Body of pancreas (tissue), 4 donors: Measurements from ENCODE around the gene APAF1. TPM values are rescaled to one million over a fixed set of nuclear protein-coding genes. Genes with fewer than 3 reads are reported as not detected.
"Not testable (repeated sequence)": the region's sequence is repeated elsewhere in the genome, so short reads cannot be mapped to it uniquely, and the experiment has no call there.

ENCODE experiments used
- ATAC-seq: fragments of 150-250 bp; one replicate; pipeline ENCODE4 v1.9.1; 2016
- DNase-seq, 4 donors: peaks; one replicate each; pipeline ENCODE4 v3.0.0-alpha.2; 2019
- H3K27ac ChIP-seq, 4 donors: fragments of 200-600 bp; sonication (generic); 1 replicate in 3 of 4; 2 replicates in 1 of 4; pipeline versions ENCODE4 v1.5.1 to v1.6.1; 2016 to 2019; ENCODE audit warnings: mild to moderate bottlenecking in 1 of 4, mixed read lengths in 1 of 4, moderate library complexity in 1 of 4
- H3K27me3 ChIP-seq, 2 donors: fragments of 200-600 bp; sonication (generic); one replicate each; pipeline ENCODE4 v1.6.0; 2016; ENCODE audit warnings: mild to moderate bottlenecking in 1 of 2
- H3K36me3 ChIP-seq, 2 donors: fragments of 200-600 bp; sonication (generic); replicated peaks in 1 of 2; 2 replicates each; pipeline ENCODE4 v1.5.1; 2016; ENCODE audit warnings: low read depth in 2 of 2; ENCODE audit not compliant: insufficient read depth in 1 of 2
- H3K4me1 ChIP-seq: fragments of 200-600 bp; sonication (generic); one replicate; pipeline ENCODE4 v1.6.0; 2016
- H3K4me3 ChIP-seq, 2 donors: fragments of 200-600 bp; sonication (generic); 1 replicate in 1 of 2; 2 replicates in 1 of 2; pipeline ENCODE4 v1.5.1; 2016 to 2019
- H3K9me3 ChIP-seq, 3 donors: fragments of 200-600 bp; sonication (generic); 1 replicate in 2 of 3; 2 replicates in 1 of 3; pipeline ENCODE4 v1.5.1; 2016
- POLR2A ChIP-seq, 3 donors: fragments of 450-650 bp; IDR thresholded peaks; one replicate each; pipeline ENCODE4 v1.6.1; 2016; ENCODE audit warnings: antibody characterized with exemption in 3 of 3, mild to moderate bottlenecking in 2 of 3
- WGBS, 2 donors: methylation state at CpG; one replicate each; pipeline ENCODE4 v1.1.5; 2017; 5-methylcytosine and 5-hydroxymethylcytosine counted together
- intact Hi-C: fragments of 100-400 bp; cut with DNase I; formaldehyde crosslinking; loops from one replicate; pipeline ENCODE4 v1.15.1; 2023
- total RNA-seq, 2 donors: library from RNA; depleted of rRNA; stranded (reverse); fragments of >200 nt; gene quantifications; one replicate each; pipeline ENCODE4 v1.1.0, GENCODE V29; 2016
- TF ChIP-seq, protein P1 (sequence below), 7 experiments: fragments of 450-650 bp in 4 of 7; fragments of 200-600 bp in 3 of 7; sonication (generic) in 3 of 7; IDR thresholded peaks; one replicate each; pipeline ENCODE4 v1.5.1; 2016 to 2019; ENCODE audit warnings: antibody characterized with exemption in 7 of 7

The APAF1 gene
- total RNA-seq, 2 donors from 2014 or later, result 5.9 to 12.2 TPM

DNA sequence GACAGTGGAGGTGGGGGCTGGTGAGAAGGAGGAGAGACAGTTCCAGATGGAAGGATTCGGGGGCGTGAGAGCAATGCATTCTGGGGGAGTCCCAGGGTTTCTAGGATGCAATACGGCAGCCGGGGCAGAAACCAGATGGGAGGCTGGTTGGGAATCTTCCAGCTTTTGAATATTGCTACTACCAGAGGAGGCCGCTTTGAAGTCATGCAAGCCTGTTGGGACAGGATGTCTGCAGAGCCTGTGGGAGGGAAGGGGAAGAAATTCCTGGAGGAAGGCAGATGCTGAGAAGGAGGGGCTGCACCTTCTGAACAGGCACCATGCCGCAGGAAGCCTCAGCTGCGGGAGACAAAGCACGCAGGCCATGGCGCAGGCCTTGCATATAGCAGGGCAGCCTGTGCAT, 105.4 kb downstream of the APAF1 start:
- DNase-seq, result no peak

DNA sequence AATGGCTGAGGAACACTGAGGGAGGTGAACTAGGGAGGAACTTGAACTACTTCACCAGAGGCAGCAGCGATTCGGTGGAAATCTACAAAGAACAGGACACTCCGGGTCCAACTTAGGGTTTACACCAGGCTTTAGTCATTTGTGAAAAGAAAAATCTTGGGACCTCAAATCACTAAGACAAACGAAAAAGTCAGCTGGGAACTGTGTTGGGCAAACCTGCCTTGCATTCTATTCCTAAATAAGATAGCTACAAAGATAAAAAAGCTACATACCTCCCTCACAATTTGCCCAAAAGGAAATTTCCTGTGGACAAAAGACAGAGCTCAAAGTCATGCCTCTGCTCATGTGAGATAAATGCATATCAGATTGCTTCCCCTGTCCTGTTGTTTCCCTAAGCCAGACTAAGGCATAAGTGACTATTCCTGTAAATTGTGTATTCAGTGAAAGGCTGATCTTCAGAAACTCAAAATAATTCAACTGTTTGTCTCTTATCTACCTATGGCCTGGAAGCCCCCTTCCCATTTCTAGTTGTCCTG, 106.6 kb downstream of the APAF1 start:
- no peak overlapping the region for H3K4me3 ChIP-seq
- intact Hi-C loops, result no loop called here
- no peak for DNase-seq
- no peaks in the 10 kb centered on the region for H3K4me1 ChIP-seq
- ATAC-seq, result no peak
- H3K27me3 ChIP-seq, result no peaks in the 10 kb centered on the region
- H3K9me3 ChIP-seq, result no peaks in the 10 kb centered on the region
- no peak overlapping the region for H3K27ac ChIP-seq
- WGBS, 2 donors, result 66 to 75% methylated on average over 4 of the region's 4 CpGs
- no peaks in the 10 kb centered on the region for H3K36me3 ChIP-seq
- TF ChIP-seq, protein P1, sequence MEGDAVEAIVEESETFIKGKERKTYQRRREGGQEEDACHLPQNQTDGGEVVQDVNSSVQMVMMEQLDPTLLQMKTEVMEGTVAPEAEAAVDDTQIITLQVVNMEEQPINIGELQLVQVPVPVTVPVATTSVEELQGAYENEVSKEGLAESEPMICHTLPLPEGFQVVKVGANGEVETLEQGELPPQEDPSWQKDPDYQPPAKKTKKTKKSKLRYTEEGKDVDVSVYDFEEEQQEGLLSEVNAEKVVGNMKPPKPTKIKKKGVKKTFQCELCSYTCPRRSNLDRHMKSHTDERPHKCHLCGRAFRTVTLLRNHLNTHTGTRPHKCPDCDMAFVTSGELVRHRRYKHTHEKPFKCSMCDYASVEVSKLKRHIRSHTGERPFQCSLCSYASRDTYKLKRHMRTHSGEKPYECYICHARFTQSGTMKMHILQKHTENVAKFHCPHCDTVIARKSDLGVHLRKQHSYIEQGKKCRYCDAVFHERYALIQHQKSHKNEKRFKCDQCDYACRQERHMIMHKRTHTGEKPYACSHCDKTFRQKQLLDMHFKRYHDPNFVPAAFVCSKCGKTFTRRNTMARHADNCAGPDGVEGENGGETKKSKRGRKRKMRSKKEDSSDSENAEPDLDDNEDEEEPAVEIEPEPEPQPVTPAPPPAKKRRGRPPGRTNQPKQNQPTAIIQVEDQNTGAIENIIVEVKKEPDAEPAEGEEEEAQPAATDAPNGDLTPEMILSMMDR (IDR thresholded peaks at IDR 0.05), result no peak
- no peak for TF ChIP-seq POLR2A (IDR thresholded peaks at IDR 0.05)

More for the DNA sequence above, 105.4 kb downstream of the APAF1 start:
- no peak overlapping the region for H3K4me3 ChIP-seq
- H3K9me3 ChIP-seq, result no peaks in the 10 kb centered on the region
- no peak for ATAC-seq
- peaks cover 7% of the 10 kb centered on the region for H3K4me1 ChIP-seq
- intact Hi-C loops, result no loop called here
- no peak overlapping the region for H3K27ac ChIP-seq
- H3K36me3 ChIP-seq, result no peaks in the 10 kb centered on the region
- 77 to 81% methylated on average over 7 to 9 of the region's 9 CpGs for WGBS, 2 donors
- H3K27me3 ChIP-seq, result peaks cover 0 to 6% of the 10 kb centered on the region in 2 donors
- no peak for TF ChIP-seq POLR2A (IDR thresholded peaks at IDR 0.05)
- TF ChIP-seq, protein P1 (IDR thresholded peaks at IDR 0.05), result no peak

DNA sequence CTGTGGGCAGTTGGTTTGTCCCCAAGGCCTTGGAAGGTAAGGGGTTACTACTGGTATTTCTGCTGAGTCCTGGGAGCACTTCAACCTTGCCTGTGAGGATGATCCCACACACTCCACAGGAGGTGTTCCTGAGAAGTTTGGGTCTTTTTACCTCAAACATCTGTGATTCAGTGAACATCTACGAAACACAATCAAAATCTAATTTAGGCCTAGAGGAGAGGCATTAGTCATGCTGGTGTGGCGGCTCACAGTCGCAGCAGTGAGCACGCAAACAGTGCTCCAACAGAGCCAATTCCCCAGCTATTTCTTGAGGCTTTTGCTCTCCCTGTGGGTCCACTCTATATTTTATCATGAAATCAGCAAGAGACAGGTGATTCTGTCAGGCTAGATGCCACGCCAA, 107.6 kb downstream of the APAF1 start:
- Histone ChIP-seq H3K4me3 (no peak overlapping the region), H3K9me3 (no peaks in the 10 kb centered on the region), H3K36me3 (no peaks in the 10 kb centered on the region), H3K27ac (no peak overlapping the region), H3K27me3 (no peaks in the 10 kb centered on the region), H3K4me1 (no peaks in the 10 kb centered on the region)
- intact Hi-C loops, result no loop called here
- ATAC-seq, result no peak
- TF ChIP-seq, protein P1 (IDR thresholded peaks at IDR 0.05), result no peak
- no peak for TF ChIP-seq POLR2A (IDR thresholded peaks at IDR 0.05)
- no peak for DNase-seq
- 76 to 84% methylated on average over 5 of the region's 5 CpGs for WGBS, 2 donors

DNA sequence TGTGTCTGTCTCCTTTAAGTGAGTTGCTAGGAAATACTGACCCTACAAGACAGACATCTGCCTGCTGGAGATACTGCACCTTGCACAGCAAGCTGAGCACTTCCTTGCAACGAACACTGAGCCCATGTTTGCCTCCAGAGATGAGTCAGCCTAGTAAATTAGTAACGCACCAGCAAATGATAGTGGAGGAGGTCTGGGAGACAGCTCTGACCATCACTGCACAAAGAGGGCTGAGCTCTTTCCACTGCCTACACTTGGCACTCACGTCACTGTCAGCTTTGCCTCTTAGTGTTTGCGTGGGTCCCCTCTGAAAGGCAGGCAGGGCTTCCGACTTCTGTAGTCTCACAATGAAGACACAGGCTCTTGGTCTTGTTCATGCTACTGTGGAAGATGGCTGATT, 109.0 kb downstream of the APAF1 start:
- no peaks in the 10 kb centered on the region for H3K9me3 ChIP-seq
- 55 to 63% methylated on average over 4 to 5 of the region's 5 CpGs for WGBS, 2 donors
- DNase-seq, result no peak

DNA sequence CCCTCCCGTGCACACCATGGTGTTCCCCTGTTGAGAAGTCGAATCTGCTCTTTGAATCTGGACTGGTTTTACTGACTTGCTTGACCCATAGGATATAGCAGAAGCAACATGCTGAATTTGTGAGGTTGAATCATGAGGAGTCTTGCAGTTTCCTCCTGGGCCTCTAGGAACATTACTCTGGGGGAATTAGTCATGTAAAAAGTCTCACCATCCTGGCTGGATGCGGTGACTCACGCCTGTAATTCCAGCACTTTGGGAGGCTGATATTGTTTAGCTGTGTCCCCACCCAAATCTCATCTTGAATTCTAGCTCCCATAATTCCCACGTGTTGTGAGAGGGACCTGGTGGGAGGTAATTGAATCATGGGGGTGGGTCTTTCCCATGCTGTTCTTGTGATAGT, 110.8 kb downstream of the APAF1 start:
- ATAC-seq, H3K36me3 ChIP-seq, H3K9me3 ChIP-seq, DNase-seq, H3K27ac ChIP-seq, intact Hi-C loops, H3K27me3 ChIP-seq, H3K4me1 ChIP-seq, H3K4me3 ChIP-seq: not testable (repeated sequence)
- WGBS, 2 donors, result 85 to 94% methylated on average over 5 of the region's 5 CpGs

More for the DNA sequence above, 109.0 kb downstream of the APAF1 start:
- TF ChIP-seq, protein P1 (IDR thresholded peaks at IDR 0.05), result no peak
- no peak for TF ChIP-seq POLR2A (IDR thresholded peaks at IDR 0.05)
- no peak overlapping the region for H3K4me3 ChIP-seq
- no peaks in the 10 kb centered on the region for H3K4me1 ChIP-seq
- no peak for ATAC-seq
- no peak overlapping the region for H3K27ac ChIP-seq
- intact Hi-C loops, result no loop called here
- H3K36me3 ChIP-seq, result no peaks in the 10 kb centered on the region
- no peaks in the 10 kb centered on the region for H3K27me3 ChIP-seq
